Measurements from ENCODE around the gene FUZ.

DNA sequence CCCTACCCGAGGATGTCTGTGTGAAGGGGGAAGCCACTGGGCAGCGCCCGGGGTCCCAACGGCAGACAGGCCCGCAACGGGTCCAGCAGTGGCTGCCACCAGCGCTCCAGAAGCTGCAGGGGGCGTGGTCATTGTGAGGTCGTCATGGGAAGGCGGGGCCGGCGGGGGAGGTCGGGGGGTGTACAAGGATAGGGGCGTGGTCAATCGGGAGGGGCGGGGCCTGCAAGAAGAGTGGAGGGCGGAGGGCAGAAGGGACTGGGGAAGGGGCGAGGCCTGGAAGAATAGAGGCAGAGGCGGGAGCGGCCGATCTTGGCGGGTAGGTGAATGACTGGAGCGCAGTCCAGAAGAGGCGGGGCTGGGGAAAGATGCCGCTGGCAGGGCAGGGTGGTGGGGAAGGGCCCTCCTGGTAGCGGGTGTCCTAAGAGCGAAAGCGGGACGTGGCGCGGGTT is 4.4 kb downstream of the FUZ start:
- TF ChIP-seq EP300 (IDR thresholded peaks at IDR 0.05) (no peak), POLR2A (IDR thresholded peaks at IDR 0.05; ENCODE audit: low read depth) (no peak), POLR2AphosphoS5 (IDR thresholded peaks at IDR 0.05) (peak; percentile 60 to 76)
- TF ChIP-seq, protein P1, sequence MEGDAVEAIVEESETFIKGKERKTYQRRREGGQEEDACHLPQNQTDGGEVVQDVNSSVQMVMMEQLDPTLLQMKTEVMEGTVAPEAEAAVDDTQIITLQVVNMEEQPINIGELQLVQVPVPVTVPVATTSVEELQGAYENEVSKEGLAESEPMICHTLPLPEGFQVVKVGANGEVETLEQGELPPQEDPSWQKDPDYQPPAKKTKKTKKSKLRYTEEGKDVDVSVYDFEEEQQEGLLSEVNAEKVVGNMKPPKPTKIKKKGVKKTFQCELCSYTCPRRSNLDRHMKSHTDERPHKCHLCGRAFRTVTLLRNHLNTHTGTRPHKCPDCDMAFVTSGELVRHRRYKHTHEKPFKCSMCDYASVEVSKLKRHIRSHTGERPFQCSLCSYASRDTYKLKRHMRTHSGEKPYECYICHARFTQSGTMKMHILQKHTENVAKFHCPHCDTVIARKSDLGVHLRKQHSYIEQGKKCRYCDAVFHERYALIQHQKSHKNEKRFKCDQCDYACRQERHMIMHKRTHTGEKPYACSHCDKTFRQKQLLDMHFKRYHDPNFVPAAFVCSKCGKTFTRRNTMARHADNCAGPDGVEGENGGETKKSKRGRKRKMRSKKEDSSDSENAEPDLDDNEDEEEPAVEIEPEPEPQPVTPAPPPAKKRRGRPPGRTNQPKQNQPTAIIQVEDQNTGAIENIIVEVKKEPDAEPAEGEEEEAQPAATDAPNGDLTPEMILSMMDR (IDR thresholded peaks at IDR 0.05): no peak
